Large intestine (tissue), 3 donors: ENCODE measurements around the gene CHST14. TPM values are rescaled to one million over a fixed set of nuclear protein-coding genes. Genes with fewer than 3 reads are reported as not detected.

Experiments
- DNase-seq, 2 donors: peaks; one replicate each; pipeline versions ENCODE4 v3.0.0 to v3.0.0-alpha.2; 2013
- H3K27ac ChIP-seq: one replicate; pipeline ENCODE4 v1.5.1; 2013; ENCODE audit warnings: low read length
- H3K27me3 ChIP-seq: 2 replicates; pipeline ENCODE4 v1.6.1; 2013; ENCODE audit warnings: low read length; ENCODE audit not compliant: control insufficient read depth, insufficient read depth
- H3K36me3 ChIP-seq: 2 replicates; pipeline ENCODE4 v1.6.1; 2013; ENCODE audit warnings: low read length; ENCODE audit not compliant: control insufficient read depth, insufficient read depth
- H3K4me1 ChIP-seq: one replicate; pipeline ENCODE4 v1.6.1; 2013; ENCODE audit warnings: low read length; ENCODE audit not compliant: control insufficient read depth, insufficient read depth
- H3K4me3 ChIP-seq: one replicate; pipeline ENCODE4 v1.5.1; 2013; ENCODE audit warnings: low read length
- H3K9me3 ChIP-seq: one replicate; pipeline ENCODE4 v1.6.1; 2013; ENCODE audit warnings: mild to moderate bottlenecking, low read depth, low read length, moderate library complexity; ENCODE audit not compliant: control insufficient read depth
- WGBS: methylation state at CpG from one replicate; pipeline ENCODE4 v1.1.5; 2013; ENCODE audit warnings: low lambda C conversion rate; ENCODE audit not compliant: insufficient coverage; 5-methylcytosine and 5-hydroxymethylcytosine counted together
- polyA plus RNA-seq: library from polyadenylated mRNA; unstranded; fragments of 120-200 nt; gene quantifications from one replicate; pipeline ENCODE4 v1.2.1, GENCODE V29; 2013

The CHST14 gene
- polyA plus RNA-seq, 1 donor, result 12.5 TPM

DNA sequence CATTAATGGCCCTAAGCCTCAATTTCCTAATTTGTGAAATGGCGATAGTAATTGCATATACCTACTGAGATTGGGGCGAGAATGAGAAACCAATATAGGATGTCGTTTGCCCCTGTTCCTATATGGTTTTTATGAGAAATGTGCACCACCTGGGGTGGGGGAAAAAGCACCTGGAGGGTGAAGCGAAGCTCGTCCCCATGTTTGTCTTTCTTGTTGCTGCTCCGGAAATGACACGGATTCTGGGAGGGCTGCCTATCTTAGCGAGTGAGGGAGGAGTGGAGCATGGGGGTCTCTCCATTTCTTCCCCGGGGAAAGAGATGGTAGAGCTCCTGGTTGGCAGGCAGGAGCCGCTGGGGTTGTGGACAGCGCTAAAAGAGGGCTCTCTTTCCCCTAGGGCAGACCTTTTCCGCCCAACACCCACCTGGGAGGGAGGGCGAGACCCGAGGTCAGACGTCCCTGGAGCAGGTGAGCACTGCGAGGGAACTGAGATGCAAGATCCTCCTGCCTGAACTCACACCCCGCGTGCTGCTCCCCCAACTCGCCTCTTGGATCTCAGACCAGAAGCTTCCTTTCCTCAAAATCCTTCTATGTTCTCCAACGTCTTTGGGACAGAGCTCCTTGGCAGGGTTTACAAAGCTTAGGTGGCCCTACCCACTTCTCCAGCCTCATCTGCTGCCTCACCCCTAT is 35.6 kb upstream of the CHST14 start:
- no CpG with 5 or more reads among the region's 20 CpGs for WGBS
- peaks cover 64% of the 10 kb centered on the region for H3K27me3 ChIP-seq
- peaks cover 27% of the 10 kb centered on the region for H3K4me1 ChIP-seq
- no peak overlapping the region for H3K4me3 ChIP-seq
- H3K36me3 ChIP-seq, result no peaks in the 10 kb centered on the region
- no peaks in the 10 kb centered on the region for H3K9me3 ChIP-seq
- no peak for DNase-seq
- H3K27ac ChIP-seq, result no peak overlapping the region

- peak overlapping the region; percentile 46 for H3K4me3 ChIP-seq
- DNase-seq, result no peak
- no CpG with 5 or more reads among the region's 15 CpGs for WGBS
- peaks cover 27% of the 10 kb centered on the region for H3K4me1 ChIP-seq
- no peak overlapping the region for H3K27ac ChIP-seq
- H3K9me3 ChIP-seq, result no peaks in the 10 kb centered on the region
- no peaks in the 10 kb centered on the region for H3K36me3 ChIP-seq
- peaks cover 66% of the 10 kb centered on the region for H3K27me3 ChIP-seq
Measured at GRCh38 chr15:40435710-40436089, 35.1 kb upstream of the CHST14 start.

GRCh38 chr15:40436116-40436891 is 34.5 kb upstream of the CHST14 start:
- Histone ChIP-seq H3K27me3 (peaks cover 66% of the 10 kb centered on the region), H3K4me3 (peak overlapping the region; percentile 46), H3K36me3 (no peaks in the 10 kb centered on the region), H3K4me1 (peaks cover 27% of the 10 kb centered on the region), H3K27ac (no peak overlapping the region), H3K9me3 (no peaks in the 10 kb centered on the region)
- no CpG with 5 or more reads among the region's 39 CpGs for WGBS
- peak in 1 of 2 donors; percentile 69 for DNase-seq

DNA sequence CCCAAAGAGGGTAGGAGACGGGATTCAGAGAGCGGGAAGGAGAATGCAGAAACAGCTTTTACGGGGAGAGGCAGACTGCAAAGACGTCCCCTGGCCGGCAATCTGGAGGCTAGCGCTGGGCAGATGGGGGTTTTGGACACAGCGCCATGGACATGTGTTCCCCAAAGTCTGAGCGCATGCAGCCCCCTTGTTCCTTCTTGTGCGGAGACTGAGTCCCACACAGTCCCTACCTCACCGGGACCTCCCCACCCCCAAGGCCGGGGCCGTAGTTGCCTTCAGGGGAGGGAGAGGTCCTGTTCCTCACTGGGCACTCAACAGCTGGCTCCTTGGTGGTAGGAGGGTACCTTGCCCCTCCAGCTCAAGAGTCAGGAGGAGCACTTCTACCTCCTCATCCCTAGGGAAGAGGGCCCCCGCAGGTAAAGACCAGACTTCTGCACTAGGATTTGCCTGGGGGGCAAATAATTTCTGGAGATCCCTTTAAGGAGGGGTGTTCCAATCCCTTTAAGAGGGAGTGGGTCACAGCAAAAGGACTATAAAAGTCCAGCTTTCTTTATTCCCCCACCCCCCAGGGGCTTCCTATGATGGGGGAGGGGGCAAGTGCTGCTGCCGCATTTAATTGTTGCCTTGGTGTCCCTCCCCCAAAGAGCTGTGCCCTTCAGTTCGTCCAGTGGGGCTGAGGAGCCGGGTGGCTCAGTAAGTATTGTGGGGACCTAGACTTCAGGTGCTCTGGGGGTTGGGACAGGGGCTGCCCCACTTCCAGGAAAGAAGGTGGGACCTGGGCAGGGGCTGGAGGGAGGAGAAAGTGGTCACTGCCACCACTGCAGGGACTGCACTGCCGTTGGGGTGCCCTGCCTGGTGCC is 33.7 kb upstream of the CHST14 start:
- DNase-seq, result no peak
- Histone ChIP-seq H3K27me3 (peaks cover 66% of the 10 kb centered on the region), H3K9me3 (no peaks in the 10 kb centered on the region), H3K27ac (no peak overlapping the region), H3K36me3 (no peaks in the 10 kb centered on the region), H3K4me1 (peaks cover 27% of the 10 kb centered on the region), H3K4me3 (peak overlapping the region; percentile 46)
- WGBS, result no CpG with 5 or more reads among the region's 17 CpGs

GRCh38 chr15:40437752-40438687 is 32.8 kb upstream of the CHST14 start:
- H3K9me3 ChIP-seq, result no peaks in the 10 kb centered on the region
- H3K27ac ChIP-seq, result no peak overlapping the region
- no peaks in the 10 kb centered on the region for H3K36me3 ChIP-seq
- no peak overlapping the region for H3K4me3 ChIP-seq
- no peak for DNase-seq
- H3K27me3 ChIP-seq, result peaks cover 66% of the 10 kb centered on the region
- WGBS, result no CpG with 5 or more reads among the region's 21 CpGs
- H3K4me1 ChIP-seq, result peaks cover 35% of the 10 kb centered on the region

- no peak for DNase-seq
- Histone ChIP-seq H3K36me3 (no peaks in the 10 kb centered on the region), H3K4me3 (no peak overlapping the region), H3K27ac (no peak overlapping the region), H3K9me3 (no peaks in the 10 kb centered on the region), H3K4me1 (peaks cover 39% of the 10 kb centered on the region), H3K27me3 (peaks cover 66% of the 10 kb centered on the region)
- WGBS, result no CpG with 5 or more reads among the region's 12 CpGs
Measured at GRCh38 chr15:40438712-40439111, 32.1 kb upstream of the CHST14 start.

DNA sequence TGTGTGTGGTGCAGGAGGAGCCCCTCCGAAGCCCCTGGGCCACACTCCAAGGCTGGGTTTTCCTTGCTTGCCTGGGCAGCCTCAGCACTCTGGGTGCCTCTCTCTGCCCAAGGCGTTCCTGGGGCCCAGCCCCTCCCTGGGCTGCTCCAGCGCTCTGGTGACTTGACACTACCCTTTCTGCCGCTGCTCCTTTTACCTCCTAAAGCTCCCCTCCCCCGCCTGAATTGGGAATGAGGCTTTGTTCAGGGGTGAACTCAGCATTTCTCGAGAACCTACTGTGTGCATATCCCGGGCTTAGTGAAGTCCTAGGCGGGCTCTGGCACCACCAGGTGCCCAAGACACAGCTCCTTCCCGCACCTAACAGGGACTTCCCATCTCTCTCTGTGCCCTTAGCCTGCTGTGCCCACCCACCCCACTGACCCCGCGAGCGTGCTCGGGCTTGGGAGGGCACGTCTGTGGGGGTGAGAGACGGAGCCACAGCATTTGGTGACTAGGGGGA is 31.3 kb upstream of the CHST14 start:
- Histone ChIP-seq H3K9me3 (no peaks in the 10 kb centered on the region), H3K27ac (no peak overlapping the region), H3K4me1 (peaks cover 39% of the 10 kb centered on the region), H3K36me3 (no peaks in the 10 kb centered on the region), H3K4me3 (peak overlapping the region; percentile 44), H3K27me3 (peaks cover 59% of the 10 kb centered on the region)
- DNase-seq, result no peak
- no CpG with 5 or more reads among the region's 15 CpGs for WGBS

- H3K4me1 ChIP-seq, result peaks cover 37% of the 10 kb centered on the region
- H3K4me3 ChIP-seq, result peak overlapping the region; percentile 44
- WGBS, result no CpG with 5 or more reads among the region's 35 CpGs
- H3K27ac ChIP-seq, result no peak overlapping the region
- H3K27me3 ChIP-seq, result peaks cover 52% of the 10 kb centered on the region
- peak in 1 of 2 donors; percentile 63 for DNase-seq
- H3K9me3 ChIP-seq, result no peaks in the 10 kb centered on the region
- H3K36me3 ChIP-seq, result no peaks in the 10 kb centered on the region
Measured at GRCh38 chr15:40439960-40440742, 30.6 kb upstream of the CHST14 start.
